Measurements from ENCODE around the gene PLD1.

Gene PLD1

DNA sequence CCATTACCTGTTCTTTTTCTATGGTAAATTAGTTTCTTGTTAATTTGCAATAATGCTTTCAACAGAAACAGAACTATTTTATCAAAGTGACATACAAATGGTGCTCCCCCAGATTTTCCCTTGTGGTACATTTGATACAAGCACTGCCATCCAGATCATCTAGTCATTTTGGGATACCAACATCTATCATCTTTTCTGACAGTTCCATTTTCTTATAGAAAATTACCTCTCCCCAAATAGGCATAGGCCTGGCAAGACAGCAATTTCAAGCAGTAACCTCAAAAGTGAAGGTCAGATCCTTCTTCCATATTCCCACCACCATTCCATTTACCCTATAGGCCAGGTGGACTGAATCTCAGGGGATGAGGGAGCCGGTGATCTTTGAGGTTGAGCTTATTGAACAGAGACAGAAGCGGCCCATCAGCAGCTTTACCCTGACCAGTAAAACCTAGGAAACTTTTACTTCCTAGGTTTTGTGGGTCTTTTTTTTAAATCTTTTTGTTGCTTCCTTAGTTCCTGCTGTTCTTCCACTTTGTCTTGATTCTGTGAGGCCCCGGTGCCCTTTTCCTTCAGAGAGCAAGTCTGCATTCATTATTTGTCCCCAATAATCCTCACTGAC lies 3.1 kb upstream of the PLD1 start:
- no peak for DNase-seq

DNA sequence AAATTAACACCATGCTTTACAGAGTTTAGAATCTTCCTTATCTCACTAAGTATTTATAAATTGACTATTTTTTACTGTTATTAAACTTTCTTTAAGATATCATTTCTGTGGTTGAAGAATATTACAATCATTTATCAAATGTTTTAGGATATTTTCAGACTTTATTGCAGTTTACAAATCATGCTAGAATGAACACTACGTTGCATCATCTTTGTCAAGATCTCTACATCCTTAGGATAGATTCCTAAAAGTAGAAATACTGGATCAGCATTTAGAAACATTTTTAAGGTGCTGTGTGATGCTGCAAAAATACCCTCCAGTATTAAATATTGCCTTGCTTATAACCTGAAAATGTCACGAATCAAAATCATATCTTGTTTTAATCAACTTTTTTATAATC lies 2.5 kb upstream of the PLD1 start:
- DNase-seq: no peak

DNA sequence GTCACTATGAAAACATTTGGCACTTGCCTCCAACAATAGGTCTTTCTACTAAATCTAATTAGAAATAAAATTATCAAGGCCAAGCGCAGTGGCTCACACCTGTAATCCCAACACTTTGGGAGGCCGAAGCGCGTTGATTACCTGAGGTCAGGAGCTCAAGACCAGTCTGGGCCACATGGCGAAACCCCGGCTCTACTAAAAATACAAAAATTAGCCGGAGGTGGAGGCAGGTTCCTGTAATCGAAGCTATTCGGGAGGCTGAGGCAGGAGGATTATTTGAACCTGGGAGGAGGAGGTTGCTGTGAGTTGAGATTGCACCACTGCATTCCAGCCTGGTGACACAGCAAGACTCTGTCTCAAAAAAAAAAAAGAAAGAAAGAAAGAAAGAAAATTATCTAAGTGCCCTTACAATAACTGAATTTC lies 1.6 kb upstream of the PLD1 start:
- no peak for DNase-seq

DNA sequence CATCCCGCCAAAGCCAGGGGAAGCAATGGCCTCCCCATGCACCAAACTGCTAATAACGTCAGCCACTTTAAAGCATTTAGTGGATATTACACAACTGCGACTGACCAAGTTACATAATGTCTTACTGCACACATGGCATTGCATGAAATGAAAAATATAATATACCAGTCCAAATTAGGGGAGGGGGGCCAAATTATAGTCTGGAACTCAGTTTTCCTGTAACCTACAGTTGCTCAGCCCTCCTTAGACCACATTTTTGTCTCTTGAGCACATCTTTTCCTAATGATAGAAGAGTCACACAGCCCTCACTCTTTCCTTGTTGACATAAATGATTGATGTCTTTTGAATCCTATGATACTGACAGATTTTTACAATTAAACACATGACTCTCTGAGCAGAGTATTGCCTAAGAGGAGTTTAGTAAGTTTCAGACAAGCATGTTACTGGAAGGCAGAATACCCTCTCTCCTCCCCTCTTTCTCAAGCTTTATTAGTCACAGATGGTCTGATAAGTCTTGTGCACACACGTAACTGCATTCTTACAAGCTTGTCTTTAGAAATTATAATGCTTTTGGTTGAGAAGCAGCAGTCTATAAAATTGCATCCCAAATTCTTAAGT lies 1.1 kb upstream of the PLD1 start:
- peak in 1 of 2 experiments; percentile 13 for DNase-seq

DNA sequence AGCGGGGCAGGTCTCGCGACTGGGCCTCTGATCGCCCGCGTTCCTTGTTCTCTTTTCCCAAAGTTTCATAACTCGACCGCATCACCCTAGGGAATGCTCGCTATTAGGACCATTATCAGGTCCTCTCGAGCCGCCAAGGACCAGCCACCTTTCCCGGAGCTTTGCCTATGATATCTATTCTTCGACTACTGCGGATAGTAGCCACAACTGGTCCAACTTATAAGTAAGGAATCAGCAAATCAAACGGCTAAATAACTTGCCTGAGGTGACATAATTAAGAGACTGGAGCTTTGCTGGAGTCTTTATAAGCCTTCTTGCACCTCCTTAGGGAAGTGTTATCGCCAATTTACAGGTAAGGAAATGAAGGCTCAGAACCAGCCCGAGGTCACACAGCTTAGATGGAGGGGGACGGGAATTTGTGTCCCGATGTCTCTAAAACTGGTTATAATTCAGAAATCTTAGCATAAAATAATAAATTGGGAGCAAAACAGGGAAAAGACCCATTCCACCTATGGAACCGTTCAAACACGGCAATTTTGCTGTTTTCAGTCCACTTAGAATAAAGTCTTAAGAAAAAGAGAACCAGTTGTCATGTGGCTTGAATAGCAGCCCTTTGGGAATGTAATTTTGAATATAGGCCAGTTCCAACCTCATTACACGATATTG lies 479 bp upstream of the PLD1 start:
- DNase-seq: no peak

DNA sequence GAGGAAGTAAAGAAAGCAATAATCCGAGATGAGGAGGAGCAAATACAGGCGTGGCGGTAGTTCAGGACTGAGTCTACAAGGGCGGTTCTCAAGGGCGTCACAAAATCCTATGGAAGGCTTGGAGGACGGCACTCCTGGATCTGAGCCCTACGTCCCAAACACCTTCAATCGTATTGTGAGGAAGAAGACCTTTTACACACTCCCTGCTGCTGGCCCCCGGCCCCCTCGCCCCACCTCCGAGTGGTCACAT lies 747 bp downstream of the PLD1 start:
- DNase-seq: peak in 1 of 2 experiments; percentile 60

DNA sequence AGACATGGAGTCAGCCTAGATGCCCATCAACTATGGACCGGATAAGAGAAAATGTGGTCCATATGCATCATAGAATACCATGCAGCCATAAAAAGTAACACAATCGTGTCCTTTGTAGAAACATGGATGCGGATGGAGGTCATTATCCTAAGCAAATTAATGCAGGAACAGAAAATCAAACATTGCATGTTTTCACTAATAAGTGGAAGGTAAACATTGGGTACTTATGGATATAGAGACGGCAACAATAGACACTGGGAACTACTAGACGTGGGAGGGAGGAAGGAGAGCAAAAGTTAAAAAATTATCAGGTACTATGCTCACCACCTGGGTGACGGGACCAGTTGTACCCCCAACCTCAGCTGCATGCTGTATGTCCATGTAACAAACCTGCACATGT lies 2.5 kb downstream of the PLD1 start:
- DNase-seq: no peak

DNA sequence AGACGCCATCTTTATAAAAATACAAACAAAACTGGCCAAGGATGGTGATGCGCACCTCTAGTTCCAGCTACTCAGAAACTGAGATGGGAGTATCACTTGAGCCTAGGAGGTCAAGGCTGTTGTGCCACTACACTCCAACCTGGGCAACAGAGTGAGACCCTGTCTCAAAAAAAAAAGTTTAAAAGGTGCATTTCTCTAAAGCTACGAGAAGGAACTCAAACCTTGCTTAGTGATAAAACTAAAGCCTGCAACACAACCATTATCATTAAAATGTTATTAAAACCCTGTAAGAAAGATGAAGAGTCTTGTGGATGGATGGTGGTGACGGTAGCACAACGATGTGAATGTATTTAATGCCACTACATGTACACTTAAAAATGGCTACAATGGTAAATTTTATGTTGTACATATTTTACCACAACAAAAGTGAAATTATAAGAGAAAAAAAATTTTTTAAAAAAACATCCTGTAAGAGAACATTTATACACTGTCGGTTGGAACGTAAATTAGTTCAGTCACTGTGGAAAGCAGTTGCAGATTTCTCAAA lies 3.1 kb downstream of the PLD1 start:
- no peak for DNase-seq

DNA sequence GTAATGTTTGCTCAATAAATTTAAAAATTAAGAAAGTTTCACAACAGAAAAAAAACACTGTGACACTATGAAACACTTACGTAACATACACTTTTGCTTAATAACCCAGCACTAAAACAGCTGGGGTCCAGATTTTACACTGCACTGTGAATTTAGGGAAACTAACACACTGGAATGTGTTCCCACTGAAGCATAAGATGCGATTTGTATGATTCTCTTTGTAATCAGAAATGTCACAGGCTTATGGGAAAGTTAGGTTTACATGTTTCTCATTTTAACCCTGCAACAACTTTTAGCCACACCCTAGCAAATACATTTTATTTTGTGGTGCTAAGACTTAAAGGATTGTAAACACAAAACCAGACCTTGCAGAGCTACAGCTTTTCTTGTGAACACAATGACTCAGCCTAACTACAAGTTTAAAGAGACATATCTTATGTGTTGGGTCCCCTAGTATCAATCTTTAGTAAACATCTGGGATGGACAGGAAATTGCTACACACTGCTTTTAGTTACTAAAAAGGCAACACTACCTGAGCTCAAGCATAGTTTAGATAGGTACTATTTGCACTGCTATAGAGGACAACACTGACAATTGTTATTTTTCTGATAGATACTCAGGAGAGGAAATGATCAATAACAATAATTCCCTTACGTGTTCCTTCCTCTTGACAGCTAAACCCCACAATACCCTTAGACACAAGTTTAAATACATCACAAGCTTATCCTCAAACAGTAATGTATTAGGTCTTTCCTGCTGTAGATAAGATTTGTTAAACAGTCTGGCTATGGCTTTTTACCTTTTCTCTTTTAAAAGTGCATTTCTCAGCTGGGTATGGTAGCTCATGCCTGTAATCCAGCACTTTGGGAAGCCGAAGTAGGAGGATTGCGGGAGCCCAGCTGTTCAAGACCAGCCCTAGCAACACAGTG lies 3.8 kb downstream of the PLD1 start:
- DNase-seq: no peak

DNA sequence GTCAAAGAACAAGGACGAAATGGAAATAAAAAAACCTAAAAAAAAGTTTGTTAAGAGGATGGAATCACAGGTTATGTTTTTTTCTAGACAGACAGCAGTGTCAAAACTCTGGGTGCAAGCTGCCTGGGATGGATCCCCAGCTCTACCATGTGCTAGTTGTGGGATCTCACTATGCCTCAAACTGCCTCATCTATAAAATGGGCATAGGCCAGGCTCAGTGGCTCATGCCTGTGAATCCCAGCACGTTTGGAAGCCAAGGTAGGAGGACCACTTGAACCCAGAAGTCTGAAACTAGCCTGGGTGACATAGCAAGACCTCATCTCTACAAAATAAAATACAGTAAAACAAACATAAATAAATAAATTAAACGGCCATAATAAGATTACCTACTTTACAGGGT lies 4.6 kb downstream of the PLD1 start:
- no peak for DNase-seq

DNA sequence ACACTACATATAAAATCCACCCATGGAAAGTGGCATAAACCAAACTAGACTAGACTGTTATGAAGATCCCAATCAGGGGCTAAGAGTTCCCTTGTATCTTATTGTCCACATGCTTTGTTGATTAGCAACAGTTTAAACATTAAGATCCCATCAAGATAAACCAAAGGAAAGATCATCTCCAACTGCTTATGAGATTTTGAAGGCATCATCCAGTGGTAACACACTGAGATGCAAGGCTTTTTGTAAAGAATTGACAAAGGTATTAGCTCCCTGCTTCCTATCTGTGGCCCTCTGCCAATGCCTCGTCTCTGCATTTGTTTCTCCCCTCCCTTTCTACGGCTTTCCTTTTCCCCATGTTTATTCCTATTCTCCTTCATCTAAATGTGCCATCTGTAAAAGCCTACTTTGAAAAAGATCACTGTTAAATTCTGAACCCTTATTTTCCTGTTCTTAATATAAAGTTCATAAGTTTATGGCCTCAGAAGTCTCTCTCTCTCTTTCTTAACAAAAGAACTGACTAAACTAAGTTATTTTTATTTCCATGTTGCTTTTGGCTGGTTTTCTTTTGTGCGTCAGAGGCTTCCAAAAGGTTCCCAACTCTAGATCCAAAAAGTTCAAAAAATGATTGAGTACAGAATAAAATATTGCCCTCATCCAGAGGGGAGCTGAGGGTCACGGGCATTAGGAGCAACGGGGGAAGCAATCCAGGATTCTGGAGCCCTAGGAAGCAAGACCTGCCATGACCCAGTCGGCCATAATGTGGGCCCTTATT lies 5.5 kb downstream of the PLD1 start:
- DNase-seq: no peak

DNA sequence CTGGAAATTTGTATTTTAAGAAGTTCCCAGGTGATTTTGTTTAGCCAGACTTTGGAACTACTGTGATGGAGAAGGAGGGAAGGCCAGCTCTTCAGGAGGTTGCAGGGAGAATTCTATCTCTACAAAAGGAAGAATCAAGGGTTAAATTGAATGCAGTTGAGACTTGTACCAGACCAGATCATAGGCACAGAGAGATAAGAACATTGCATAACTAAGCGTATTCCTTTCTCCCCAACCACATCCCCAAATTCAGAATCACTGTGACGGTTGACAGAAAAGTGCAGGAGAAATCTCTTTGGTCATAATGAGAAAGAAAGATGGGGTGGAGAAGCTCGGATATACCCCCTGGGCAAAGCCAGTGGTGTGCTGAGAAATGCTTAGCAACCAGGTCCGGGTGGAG lies 7.2 kb downstream of the PLD1 start:
- DNase-seq: no peak

DNA sequence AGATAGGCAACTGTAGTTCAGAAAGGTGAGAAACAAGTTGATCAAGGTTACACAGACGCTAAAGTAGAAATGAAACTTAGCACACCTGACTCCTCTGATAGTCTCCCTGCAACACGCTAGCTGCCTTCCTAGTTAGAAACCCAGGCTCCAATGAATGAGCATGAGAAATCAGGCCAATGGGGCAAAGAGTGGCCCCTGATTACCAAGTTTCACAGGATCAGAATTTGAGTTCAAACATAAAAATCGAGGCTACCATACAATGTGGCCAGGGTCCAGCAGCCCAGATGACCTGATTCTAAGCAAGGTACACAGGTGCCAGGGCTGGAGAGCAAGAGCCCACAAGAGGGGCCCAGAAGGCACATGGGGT lies 7.7 kb downstream of the PLD1 start:
- no peak for DNase-seq

DNA sequence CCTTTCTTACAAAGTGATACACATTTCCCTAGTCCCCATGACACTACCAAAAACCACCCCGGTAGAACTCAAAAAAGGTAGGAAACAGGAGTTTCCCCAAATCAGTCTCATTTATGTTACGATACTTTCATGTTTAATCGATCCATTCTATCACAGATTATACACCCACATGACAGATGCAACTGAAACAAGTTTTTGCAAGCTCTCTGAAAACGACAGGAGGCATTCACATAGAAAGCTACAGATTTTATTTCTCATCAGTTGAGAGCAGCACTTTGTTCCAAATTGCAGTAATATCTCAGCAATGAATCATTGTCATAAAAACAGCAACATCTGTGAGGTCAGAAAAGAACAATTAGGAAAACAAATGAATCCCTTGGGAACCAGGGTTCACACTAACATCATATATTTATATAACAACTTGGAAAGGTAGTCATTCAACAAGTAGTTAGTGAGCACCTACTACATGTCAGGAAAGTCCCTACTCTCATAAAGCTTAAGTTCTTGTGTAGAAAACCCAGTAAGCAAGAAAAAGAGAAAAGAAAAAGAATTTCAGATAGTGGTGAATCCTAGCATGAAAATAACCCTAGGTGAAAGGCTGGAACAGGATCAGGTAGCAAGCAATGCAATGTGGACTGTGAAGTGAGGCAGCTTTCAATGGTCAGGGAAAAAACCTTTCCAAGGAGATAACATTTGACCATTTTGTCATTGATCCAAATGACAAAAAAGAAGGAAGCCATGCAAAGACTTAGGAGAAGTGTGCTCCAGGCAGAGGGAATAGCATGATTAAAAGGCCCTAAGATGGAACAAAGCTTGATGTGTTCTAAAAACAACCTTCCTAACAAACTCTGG lies 8.3 kb downstream of the PLD1 start:
- DNase-seq: no peak

DNA sequence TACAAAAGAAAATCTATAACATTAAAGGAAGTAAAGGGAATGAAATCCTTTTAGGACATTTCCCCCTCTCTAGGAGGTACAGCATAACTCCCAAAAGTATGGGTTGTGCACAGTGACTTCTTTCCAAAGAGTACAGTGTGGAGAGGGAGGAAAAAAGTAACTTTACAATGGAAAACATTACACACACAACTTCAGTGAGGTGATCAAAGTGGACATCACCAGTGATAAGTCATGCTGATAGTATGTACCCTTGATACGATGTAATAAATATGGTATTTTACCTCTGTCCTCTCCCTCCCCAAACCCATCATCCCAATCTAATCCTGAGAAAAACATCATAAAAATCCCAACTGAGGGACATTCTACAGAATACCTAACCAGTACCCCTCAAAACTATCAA lies 10.8 kb downstream of the PLD1 start:
- DNase-seq: no peak

DNA sequence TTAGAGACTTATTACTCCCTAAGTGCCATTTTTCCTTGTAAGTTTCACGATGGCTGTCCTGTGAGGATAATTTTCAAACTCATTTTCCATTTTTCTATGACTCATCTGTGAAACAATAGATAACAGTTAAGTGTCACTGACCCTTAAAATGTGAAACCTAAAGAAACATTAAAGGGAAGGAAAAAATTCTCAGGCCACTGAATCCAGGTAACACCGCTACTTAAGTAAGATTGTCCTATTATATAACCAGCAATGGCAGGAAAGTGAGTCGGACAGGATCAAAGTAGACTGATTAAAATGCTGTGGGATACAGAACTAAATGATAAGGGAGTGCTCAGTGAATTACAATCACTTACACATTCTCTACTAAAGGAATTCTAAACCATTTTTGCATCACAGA lies 12.4 kb downstream of the PLD1 start:
- no peak for DNase-seq

DNA sequence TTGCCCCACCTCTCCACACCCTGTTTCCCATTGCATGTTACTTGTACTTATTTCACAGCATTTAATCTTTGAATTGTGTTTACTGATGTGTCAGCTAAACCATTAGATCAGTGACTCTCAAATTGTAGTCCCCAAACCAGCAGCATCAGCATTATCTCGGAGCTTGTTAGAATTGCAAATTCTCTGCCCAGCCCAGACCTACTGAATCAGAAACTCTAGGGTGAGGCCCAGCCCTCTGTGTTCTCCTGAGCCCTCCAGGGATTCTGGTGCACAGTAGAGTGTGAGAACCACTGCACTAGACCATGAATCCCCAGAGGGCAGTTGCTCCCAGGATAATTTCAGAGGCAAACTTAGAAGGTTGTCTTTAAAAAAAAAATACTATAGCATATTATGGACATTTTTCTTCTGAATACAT lies 13.0 kb downstream of the PLD1 start:
- DNase-seq: no peak

DNA sequence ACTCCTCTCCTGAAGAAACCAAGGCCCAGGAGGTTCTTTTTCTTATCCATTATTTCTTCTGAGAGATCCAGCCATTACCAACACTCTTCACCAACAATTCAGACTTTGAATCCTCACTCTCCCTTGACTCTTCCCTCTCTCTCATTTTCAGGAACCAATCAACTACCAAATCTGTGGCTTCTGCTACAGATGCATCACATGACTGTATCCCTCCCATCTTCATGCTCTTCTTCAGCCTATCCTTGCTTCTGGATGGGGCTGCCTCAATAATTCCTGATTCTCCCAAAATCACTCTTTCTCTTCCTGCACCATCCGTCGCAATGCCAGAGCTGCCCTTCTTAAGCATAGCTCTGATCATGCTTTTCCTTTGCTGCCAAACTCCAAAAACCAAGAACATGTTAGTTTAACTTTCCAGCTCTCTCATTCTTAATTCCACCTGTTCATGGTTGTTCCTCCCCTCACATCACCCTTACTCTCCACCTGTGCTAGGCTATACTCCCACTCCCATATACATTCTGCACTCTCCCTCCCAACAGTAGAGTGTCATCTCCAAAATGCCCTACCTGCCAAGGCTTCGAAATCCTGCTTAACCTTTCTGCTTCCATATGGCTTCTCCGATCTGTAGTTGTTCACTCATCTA lies 13.5 kb downstream of the PLD1 start:
- no peak for DNase-seq

DNA sequence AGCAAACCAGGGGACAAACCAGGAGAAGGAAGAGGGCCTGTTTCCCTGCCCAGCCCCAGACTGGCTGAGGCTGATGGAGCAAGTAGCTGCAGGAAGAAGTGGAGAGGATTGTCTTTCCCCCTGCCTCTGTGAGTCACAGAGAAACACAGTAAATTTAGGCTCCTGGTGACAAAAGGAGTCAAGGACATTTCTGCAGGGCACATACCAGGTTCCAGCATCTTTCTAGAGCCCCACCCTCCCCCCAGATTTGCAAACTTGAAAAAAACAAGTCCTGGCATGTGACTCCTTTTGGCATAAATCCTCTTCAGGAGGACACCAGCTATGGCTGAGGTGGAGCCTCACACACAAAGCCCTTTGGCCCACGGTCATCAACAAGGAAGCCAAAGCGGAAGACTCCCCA lies 17.8 kb downstream of the PLD1 start:
- DNase-seq: no peak

DNA sequence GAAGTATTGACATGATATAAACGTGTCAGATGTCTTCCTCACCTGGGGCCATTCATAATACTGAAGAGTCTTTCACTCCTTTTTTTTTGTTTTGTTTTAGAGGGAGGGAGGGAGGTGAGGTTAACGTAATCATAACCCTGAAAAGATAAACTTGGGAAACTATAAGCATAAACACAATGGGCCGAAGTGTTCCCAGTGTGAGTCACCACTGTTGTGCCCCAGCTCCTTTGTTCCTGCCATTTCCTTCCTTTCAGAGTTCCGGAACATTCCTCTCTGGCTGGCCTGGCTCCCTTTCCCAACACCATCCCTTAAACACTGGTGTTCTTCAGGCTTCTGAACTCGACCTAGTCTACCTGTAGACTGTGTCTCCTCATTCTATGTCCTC lies 18.6 kb downstream of the PLD1 start:
- no peak for DNase-seq
